ENCODE measurements around the gene PATJ.

PATJ gene

GRCh38 chr1:61921435-61921834 is 179.2 kb downstream of the PATJ start:
- TF ChIP-seq CTCF (IDR thresholded peaks at IDR 0.05; ENCODE audit: extremely low read depth, insufficient read depth, missing control alignments): no peak
- DNase-seq (ENCODE audit: low spot score): no peak
- in situ Hi-C loops (cut with MboI; ENCODE audit: low pct_unique_long_range_greater_than_20kb, low sequenced_read_pairs, unreplicated experiment): no loop called here

DNA sequence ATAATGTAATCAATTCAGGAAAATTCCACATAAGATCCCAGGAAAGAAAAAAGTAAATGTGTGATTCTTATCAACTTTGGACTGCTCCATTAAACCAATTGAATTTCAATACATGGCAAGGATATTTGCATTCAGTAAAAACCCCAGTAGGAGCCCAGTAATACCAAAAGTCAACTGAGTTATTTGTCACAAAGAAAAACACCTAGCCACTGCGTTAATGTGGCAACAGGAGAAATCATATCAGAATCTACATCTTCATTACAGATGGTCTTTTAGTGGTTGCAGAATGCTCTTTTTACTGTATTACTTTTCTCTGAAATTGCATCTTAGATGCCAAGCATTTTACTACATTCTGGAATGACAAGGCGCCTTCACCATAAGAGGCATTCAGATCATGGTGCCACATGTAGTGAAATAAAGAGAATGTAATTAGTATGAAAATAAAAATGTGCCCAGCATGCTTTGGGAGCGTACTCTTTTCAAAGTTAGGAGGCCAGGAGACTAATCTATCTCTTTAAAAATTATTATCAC is 180.7 kb downstream of the PATJ start:
- in situ Hi-C loops (cut with MboI; ENCODE audit: low pct_unique_long_range_greater_than_20kb, low sequenced_read_pairs, unreplicated experiment): no loop called here
- TF ChIP-seq CTCF (IDR thresholded peaks at IDR 0.05; ENCODE audit: extremely low read depth, insufficient read depth, missing control alignments): no peak
- no peak for DNase-seq (ENCODE audit: low spot score)

DNA sequence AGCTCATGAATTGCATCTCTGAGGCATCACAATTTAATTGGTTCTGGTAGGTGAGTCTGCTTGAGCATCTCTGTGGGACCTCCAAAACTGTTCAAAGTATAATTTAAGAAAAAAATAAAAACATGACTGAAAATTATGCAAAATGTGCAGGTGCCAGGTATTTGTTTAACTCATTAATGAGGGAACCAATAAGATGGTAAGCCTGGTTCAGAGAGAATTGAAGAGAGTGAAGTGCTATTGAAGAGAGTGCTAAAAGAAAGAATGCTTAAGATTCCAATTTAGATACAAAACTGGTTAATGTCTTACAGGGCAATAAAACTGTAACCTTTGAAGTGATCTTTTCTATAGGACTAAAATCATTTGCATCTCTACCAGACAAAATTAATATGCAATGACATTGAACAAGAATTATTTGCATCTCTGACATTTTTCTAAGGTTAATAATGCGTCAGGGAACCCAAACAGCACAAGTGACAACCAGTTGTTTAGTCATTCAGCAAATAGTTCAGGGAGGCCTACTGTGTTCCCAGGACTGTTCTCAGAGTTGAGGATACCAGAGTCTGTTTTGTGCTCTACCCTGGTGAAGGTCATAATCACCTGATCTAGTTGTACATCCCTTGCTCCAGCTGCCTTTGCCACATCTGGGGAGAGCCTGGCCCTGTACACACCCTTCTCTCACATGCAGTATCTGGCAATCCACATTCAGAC is 183.5 kb downstream of the PATJ start:
- no peak for TF ChIP-seq CTCF (IDR thresholded peaks at IDR 0.05; ENCODE audit: extremely low read depth, insufficient read depth, missing control alignments)
- in situ Hi-C loops (cut with MboI; ENCODE audit: low pct_unique_long_range_greater_than_20kb, low sequenced_read_pairs, unreplicated experiment): no loop called here
- DNase-seq (ENCODE audit: low spot score): no peak

GRCh38 chr1:61926597-61926996 is 184.3 kb downstream of the PATJ start:
- no peak for TF ChIP-seq CTCF (IDR thresholded peaks at IDR 0.05; ENCODE audit: extremely low read depth, insufficient read depth, missing control alignments)
- in situ Hi-C loops (cut with MboI; ENCODE audit: low pct_unique_long_range_greater_than_20kb, low sequenced_read_pairs, unreplicated experiment): no loop called here

GRCh38 chr1:61930116-61930645 is 187.9 kb downstream of the PATJ start:
- in situ Hi-C loops (cut with MboI; ENCODE audit: low pct_unique_long_range_greater_than_20kb, low sequenced_read_pairs, unreplicated experiment): no loop called here
- DNase-seq (ENCODE audit: low spot score): no peak
- no peak for TF ChIP-seq CTCF (IDR thresholded peaks at IDR 0.05; ENCODE audit: extremely low read depth, insufficient read depth, missing control alignments)

More at GRCh38 chr1:61926597-61926996, 184.3 kb downstream of the PATJ start:
- DNase-seq (ENCODE audit: low spot score): no peak

DNA sequence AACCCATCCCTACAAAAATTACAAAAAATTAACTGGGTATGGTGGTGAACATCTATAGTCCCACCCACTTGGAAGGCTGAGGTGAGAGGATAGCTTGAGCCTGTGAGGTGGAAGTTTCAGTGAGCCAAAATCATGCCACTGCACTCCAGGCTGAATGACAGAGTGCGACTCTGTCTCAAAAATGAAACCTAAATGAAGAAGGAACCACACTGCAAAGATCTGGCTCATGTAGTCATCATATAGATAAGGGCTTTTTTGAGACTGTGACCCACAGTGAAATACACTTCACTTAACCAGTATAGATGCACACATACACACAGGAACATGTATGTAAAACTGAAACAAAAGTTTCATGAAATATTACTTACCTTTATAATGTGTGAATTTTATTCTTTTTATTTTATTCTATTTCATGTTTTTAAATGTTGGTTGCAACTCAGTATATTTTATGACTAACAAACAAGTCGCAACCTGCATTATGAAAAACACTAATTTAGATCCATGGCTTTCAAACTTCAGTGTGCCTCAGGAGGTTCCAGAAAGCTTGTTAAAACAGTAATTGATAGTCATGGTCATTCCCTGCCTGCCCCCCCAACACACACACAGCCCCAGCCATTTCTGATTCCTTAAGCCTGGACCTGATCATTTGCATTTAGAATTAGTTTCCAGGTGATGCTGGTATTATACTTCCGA is 189.5 kb downstream of the PATJ start:
- TF ChIP-seq CTCF (IDR thresholded peaks at IDR 0.05; ENCODE audit: extremely low read depth, insufficient read depth, missing control alignments): no peak
- no peak for DNase-seq (ENCODE audit: low spot score)
- in situ Hi-C loops (cut with MboI; ENCODE audit: low pct_unique_long_range_greater_than_20kb, low sequenced_read_pairs, unreplicated experiment): no loop called here
